ENCODE results near the gene PTTG2.

- TF ChIP-seq CTCF (CRISPR knock-in tag; IDR thresholded peaks at IDR 0.05) (no peak), LRRFIP1 (CRISPR knock-in tag; conservative IDR thresholded peaks at IDR 0.05) (no peak), TBP (CRISPR knock-in tag; IDR thresholded peaks at IDR 0.05) (no peak), HCFC1 (IDR thresholded peaks at IDR 0.05; ENCODE audit: low read depth, low read length) (no peak), ZNF253 (CRISPR knock-in tag; IDR thresholded peaks at IDR 0.05; ENCODE audit: borderline replicate concordance) (no peak), ZNF614 (CRISPR knock-in tag; IDR thresholded peaks at IDR 0.05; ENCODE audit: borderline replicate concordance) (no peak)
Observed at GRCh38 chr4:37934096-37934495, 26.1 kb upstream of the PTTG2 start.

Data from HepG2 (cell line).